GM21360 (cell line): ENCODE data around the gene WIPF2.

ENCODE experiments used
- ATAC-seq: cut with Tn5 transposase; IDR thresholded peaks from one replicate; pipeline ENCODE4 v1.9.1; 2021; ENCODE audit warnings: mild to moderate bottlenecking, moderate library complexity; ENCODE audit not compliant: unreplicated experiment

The WIPF2 gene

GRCh38 chr17:40323391-40324381 lies 104.6 kb downstream of the WIPF2 start:
- no peak for ATAC-seq

- no peak for ATAC-seq
Observed at GRCh38 chr17:40325156-40326013, 106.3 kb downstream of the WIPF2 start.

GRCh38 chr17:40326014-40326831 lies 107.1 kb downstream of the WIPF2 start:
- ATAC-seq, result no peak

- no peak for ATAC-seq
Observed at GRCh38 chr17:40326832-40327199, 107.7 kb downstream of the WIPF2 start.

- no peak for ATAC-seq
Observed at GRCh38 chr17:40327244-40327729, 108.2 kb downstream of the WIPF2 start.

- ATAC-seq, result no peak
Observed at GRCh38 chr17:40327735-40328385, 108.8 kb downstream of the WIPF2 start.

GRCh38 chr17:40328386-40328766 lies 109.3 kb downstream of the WIPF2 start:
- no peak for ATAC-seq

GRCh38 chr17:40329839-40330794 lies 111.0 kb downstream of the WIPF2 start:
- ATAC-seq, result no peak

GRCh38 chr17:40330850-40331470 lies 111.9 kb downstream of the WIPF2 start:
- no peak for ATAC-seq

- no peak for ATAC-seq
Observed at GRCh38 chr17:40331743-40332641, 112.9 kb downstream of the WIPF2 start.
